ENCODE results near the gene AFF3. TPM values are rescaled to one million over a fixed set of nuclear protein-coding genes. Genes with fewer than 3 reads are reported as not detected.

The AFF3 gene
- total RNA-seq, 1 donor from 2014 or later = 8.0 TPM

DNA sequence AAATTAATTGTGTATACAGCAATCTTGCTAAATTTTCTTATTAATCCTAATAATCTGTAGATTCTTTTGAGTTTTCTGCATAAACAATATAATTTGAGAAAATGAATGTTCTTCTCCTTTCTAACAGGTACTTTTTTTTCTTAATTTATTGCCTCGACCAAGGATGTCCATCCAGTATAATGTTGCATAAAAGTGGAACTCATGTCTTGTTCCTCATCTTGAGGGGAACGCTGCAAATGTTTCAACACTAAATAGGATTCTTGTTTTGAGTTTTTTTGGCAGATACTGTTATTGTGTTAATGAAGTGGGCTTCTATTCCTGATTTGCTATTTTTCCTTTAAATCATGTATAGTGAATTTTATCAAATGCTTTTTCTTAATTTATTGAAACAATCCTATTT is 408.2 kb downstream of the AFF3 start:
- DNase-seq = no peak
- intact Hi-C loops (cut with micrococcal nuclease) = no loop called here
- Histone ChIP-seq H3K4me1 (peaks cover 9% of the 10 kb centered on the region), H3K4me3 (no peak overlapping the region), H3K9me3 (replicated peaks) (no peaks in the 10 kb centered on the region), H3K36me3 (no peaks in the 10 kb centered on the region), H3K27me3 (ENCODE audit: low read depth) (no peaks in the 10 kb centered on the region), H3K27ac (replicated peaks) (no peak overlapping the region)
- no peak for TF ChIP-seq CTCF (IDR thresholded peaks at IDR 0.05; ENCODE audit: borderline replicate concordance)

DNA sequence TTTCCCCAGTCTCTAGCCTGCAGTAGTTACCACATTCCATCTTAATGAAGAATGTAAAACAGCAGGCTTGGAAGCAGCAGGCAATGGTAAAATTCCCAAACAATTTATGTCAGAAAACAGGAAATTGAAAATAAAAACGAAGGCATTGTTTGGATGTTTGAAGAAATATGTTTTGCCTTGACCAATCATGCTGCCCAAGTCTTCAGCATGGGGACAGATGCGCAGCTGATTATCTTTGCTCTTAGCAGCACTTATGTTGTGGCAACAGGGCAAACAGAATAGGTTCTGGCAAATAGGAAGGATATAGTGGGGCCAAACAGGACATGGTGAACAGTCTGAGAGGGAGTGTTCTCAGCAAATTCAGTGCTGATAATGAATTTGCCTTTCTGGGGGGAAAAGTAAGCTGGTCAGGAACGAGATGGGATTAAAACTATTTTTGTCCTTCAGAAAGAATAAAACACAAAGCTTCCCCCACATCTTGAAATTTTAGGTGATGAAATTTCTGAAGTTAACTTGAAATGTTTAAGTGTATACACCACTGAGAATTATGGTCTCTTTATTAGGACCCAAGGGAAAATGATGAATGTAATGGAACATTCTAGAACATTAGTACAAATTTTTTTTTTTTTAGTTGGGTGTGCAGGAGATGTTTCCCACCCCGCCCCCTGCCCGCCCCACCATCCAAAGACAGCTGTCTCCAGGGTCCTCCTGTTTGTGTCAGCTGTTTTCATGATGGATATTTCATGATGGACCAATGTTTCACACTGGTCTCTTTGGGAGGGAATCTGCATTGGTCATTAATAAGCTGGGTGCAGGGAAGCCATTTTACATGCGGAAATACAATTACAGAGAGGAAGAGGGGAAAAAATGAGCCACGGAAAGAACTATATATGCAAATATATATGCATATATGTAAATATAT is 413.0 kb downstream of the AFF3 start:
- Histone ChIP-seq H3K4me1 (peaks cover 39% of the 10 kb centered on the region), H3K27ac (replicated peaks) (peak overlapping the region; percentile 55), H3K9me3 (replicated peaks) (no peaks in the 10 kb centered on the region), H3K4me3 (no peak overlapping the region), H3K36me3 (no peaks in the 10 kb centered on the region), H3K27me3 (ENCODE audit: low read depth) (no peaks in the 10 kb centered on the region)
- no peak for TF ChIP-seq CTCF (IDR thresholded peaks at IDR 0.05; ENCODE audit: borderline replicate concordance)
- DNase-seq = no peak
- intact Hi-C loops (cut with micrococcal nuclease) = no loop called here

DNA sequence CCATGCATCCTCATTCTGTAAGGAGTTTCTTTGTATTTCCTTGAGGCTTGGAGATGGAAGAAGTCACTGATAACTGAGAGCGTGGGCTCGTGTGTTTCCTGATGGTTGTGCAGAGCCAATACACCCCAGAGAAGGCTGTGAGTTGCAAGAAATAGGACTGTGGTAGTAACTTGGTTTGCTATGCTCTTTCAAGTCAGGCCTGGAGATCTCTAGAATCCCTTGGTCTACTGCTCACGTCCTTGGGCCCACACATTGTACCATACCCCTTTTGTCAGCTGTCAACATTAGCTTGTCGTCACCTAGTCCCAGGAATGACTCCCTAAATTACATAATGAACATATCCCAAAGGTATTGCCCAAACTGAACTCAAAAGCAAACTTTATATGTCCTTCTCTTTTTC is 414.2 kb downstream of the AFF3 start:
- intact Hi-C loops (cut with micrococcal nuclease) = no loop called here
- Histone ChIP-seq H3K36me3 (no peaks in the 10 kb centered on the region), H3K27ac (replicated peaks) (peak overlapping the region; percentile 55), H3K27me3 (ENCODE audit: low read depth) (no peaks in the 10 kb centered on the region), H3K4me3 (no peak overlapping the region), H3K4me1 (peaks cover 39% of the 10 kb centered on the region), H3K9me3 (replicated peaks) (peaks cover 3% of the 10 kb centered on the region)
- no peak for TF ChIP-seq CTCF (IDR thresholded peaks at IDR 0.05; ENCODE audit: borderline replicate concordance)
- no peak for DNase-seq

GRCh38 chr2:99727199-99727598 is 415.2 kb downstream of the AFF3 start:
- TF ChIP-seq CTCF (IDR thresholded peaks at IDR 0.05; ENCODE audit: borderline replicate concordance) = no peak
- H3K4me3 ChIP-seq = no peak overlapping the region
- H3K27ac ChIP-seq (replicated peaks) = peak overlapping the region; percentile 55
- H3K27me3 ChIP-seq (ENCODE audit: low read depth) = no peaks in the 10 kb centered on the region
- peaks cover 39% of the 10 kb centered on the region for H3K4me1 ChIP-seq
- peaks cover 13% of the 10 kb centered on the region for H3K9me3 ChIP-seq (replicated peaks)
- H3K36me3 ChIP-seq = no peaks in the 10 kb centered on the region
- DNase-seq = no peak
- intact Hi-C loops (cut with micrococcal nuclease) = no loop called here

GRCh38 chr2:99726691-99727090 is 415.7 kb downstream of the AFF3 start:
- intact Hi-C loops (cut with micrococcal nuclease) = no loop called here
- Histone ChIP-seq H3K27me3 (ENCODE audit: low read depth) (no peaks in the 10 kb centered on the region), H3K4me1 (peaks cover 39% of the 10 kb centered on the region), H3K36me3 (no peaks in the 10 kb centered on the region), H3K27ac (replicated peaks) (peak overlapping the region; percentile 55), H3K4me3 (no peak overlapping the region), H3K9me3 (replicated peaks) (peaks cover 18% of the 10 kb centered on the region)
- DNase-seq = no peak
- no peak for TF ChIP-seq CTCF (IDR thresholded peaks at IDR 0.05; ENCODE audit: borderline replicate concordance)

Data from left ventricle myocardium inferior (tissue), 1 donor.